GM18867 (cell line): ENCODE measurements around the gene ARG2.

Experiments used
- ATAC-seq: cut with Tn5 transposase; IDR thresholded peaks from one replicate; pipeline ENCODE4 v1.9.1; 2021; ENCODE audit warnings: mild to moderate bottlenecking, moderate library complexity; ENCODE audit not compliant: unreplicated experiment

The ARG2 gene

GRCh38 chr14:67675219-67675582 lies 55.5 kb downstream of the ARG2 start:
- ATAC-seq = no peak

GRCh38 chr14:67679006-67679405 lies 59.3 kb downstream of the ARG2 start:
- ATAC-seq = no peak

- peak; percentile 97 for ATAC-seq
Measured at GRCh38 chr14:67680121-67680602, 60.4 kb downstream of the ARG2 start.

DNA sequence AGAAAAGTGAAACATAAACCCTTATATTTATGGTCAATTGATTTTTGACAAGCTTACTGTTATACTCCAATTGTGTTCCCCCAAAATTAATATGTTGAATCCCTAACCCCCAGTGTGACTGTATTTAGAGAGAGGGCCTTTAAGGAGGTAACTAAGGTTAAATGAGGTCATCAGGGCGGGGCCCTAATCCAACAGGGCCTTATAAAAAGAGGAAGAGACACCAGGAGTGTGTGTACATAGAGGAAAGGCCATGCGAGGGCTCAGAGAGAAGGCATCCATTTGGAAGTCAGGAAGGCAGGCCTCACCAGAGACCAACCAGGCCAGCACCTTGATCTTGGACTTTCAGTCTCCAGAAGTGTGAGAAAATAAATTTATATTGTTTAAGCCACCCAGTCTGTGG lies 61.2 kb downstream of the ARG2 start:
- no peak for ATAC-seq

DNA sequence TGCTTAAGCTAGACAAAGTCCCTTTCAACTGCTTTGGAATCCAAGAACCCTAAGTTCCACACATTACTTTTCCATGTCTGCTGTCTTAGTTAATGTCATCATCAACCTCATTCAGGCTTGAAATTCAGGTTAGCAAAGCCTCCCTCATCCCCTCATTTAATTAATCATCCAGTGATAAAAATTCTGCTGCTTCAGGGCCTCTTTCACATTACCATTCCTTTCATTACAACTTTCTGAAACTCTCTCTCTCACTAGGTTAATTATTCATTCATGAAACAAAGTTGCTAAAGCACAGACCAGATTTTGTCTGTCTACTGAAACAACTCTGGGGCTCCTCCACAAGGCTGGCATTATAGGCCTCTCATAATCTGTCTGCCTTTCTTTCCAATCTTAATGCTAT lies 64.1 kb downstream of the ARG2 start:
- ATAC-seq = no peak

DNA sequence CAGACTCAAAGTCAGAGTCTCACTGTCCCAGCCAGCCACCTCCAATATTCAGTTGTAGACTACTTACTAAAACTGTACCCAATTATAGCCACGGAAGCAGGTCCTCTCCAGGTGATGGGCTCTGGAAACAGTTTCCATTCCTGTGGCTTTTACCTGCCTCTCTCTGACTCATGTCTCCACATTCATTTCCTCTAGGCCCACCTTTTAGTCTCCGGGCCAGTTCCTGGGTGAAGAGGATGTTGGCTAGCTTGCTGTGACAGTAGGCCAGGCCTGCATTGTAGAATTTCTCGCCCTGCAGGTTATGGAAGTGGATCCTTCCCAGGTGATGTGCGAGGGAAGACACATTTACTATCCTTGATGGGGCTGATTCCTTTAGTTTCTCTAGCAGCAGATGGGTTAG lies 70.3 kb downstream of the ARG2 start:
- ATAC-seq = no peak

DNA sequence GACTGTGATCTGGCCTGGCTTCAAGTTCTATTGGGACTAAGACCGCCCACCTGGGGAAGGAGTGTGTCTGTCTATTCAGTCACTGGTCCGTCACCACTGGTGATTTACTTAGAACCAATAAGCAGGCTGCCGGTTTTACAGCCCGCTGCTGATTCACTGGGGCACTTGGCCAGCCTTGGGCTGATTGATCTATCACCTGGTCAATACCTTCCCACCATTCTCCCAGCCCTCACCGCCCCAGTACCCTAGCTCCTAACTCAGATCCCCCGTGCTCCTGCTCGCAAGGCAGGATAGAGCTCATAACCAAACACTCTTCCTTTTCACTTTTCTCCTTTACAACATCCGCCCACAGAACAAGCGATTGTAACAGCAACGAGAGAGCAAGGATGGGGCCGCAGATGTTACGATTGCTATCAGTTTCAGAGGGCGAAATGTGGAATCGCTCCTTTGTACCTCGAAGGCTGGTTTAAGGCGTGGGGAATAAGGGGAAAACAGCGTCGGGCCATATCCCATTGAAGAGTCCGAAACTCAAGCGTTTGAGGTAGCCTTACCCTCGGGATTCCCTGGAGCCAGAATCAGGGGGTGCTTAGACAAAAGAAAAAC lies 75.2 kb downstream of the ARG2 start:
- peak; percentile 87 for ATAC-seq

DNA sequence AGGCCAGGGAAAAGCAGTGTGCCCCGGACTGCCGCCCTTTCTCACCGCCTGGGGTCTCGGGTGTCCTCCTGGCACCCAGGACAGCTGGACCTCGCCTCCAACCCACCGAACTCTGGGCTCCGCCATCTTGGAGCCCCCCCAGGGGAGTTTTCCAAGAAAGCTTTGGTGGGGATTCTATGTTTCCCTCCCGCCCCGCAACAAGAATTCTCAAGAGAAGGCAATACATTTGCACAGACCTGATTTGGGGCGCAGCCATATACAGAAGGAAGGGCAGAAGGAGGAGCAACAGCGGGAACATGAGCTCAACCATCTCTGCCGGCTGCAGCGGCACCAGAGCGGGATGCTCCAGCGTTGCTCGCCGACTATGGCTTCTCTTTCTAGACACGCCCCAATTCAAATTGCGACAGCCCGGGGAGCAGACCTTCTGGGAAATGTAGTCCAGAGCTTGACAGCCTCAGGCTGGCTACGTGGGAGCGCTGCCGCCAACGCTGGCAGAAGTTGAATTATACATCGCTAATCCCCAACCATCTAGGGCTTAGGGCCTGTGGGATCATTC lies 75.8 kb downstream of the ARG2 start, which contains the start of gene RDH11:
Gene RDH11 (minus strand): TSS at position 371 of the 556 bp plus-strand sequence. CDS start 61 bp downstream, at position 310.
- ATAC-seq = peak; percentile 88

GRCh38 chr14:67697006-67697405 lies 77.3 kb downstream of the ARG2 start:
- ATAC-seq = no peak

GRCh38 chr14:67698179-67698578 lies 78.5 kb downstream of the ARG2 start:
- ATAC-seq = no peak
